ENCODE data around the gene WDR93.

GRCh38 chr15:89666858-89667705 lies 23.5 kb upstream of the WDR93 start:
- TF ChIP-seq SUZ12 (IDR thresholded peaks at IDR 0.05; ENCODE audit: extremely low read depth, insufficient read depth, insufficient read length): no peak
- TF ChIP-seq ZNF274 (IDR thresholded peaks at IDR 0.05; ENCODE audit: low read depth, low read length): no peak

Measured in NT2/D1 (cell line).